Upper lobe of left lung (tissue), 4 donors: ENCODE results near the gene GNL3.

Source experiments
- CTCF ChIP-seq, 6 experiments: fragments of 450-650 bp in 4 of 6; fragments of 200-600 bp in 2 of 6; sonication (generic) in 2 of 6; IDR thresholded peaks; one replicate each; pipeline ENCODE4 v1.5.1; 2016 to 2019; ENCODE audit warnings: antibody characterized with exemption in 6 of 6
- EP300 ChIP-seq, 4 donors: sonication (generic); formaldehyde crosslinking; IDR thresholded peaks; one replicate each; pipeline ENCODE4 v1.5.1; 2017; ENCODE audit warnings: antibody characterized with exemption in 4 of 4, control low read depth in 2 of 4
- POLR2A ChIP-seq, 4 donors: fragments of 450-650 bp; IDR thresholded peaks; one replicate each; pipeline ENCODE4 v1.5.1; 2016 to 2017; ENCODE audit warnings: antibody characterized with exemption in 4 of 4, mild to moderate bottlenecking in 2 of 4
- POLR2AphosphoS5 ChIP-seq, 2 donors: sonication (generic); formaldehyde crosslinking; IDR thresholded peaks; one replicate each; pipeline ENCODE4 v1.5.1; 2017; ENCODE audit warnings: antibody characterized with exemption in 2 of 2

GRCh38 chr3:52707585-52707984, 21.8 kb downstream of the GNL3 start:
- TF ChIP-seq POLR2A (IDR thresholded peaks at IDR 0.05) = no peak
- no peak for TF ChIP-seq CTCF (IDR thresholded peaks at IDR 0.05)
- no peak for TF ChIP-seq EP300 (IDR thresholded peaks at IDR 0.05)
- TF ChIP-seq POLR2AphosphoS5 (IDR thresholded peaks at IDR 0.05) = no peak
